GM23338 (cell line): ENCODE measurements around the gene MMS19.

Experiments used
- CTCF ChIP-seq, 2 experiments: fragments of 200-600 bp in 1 of 2; sonication (generic) in 1 of 2; conservative IDR thresholded peaks; 2 replicates each; pipeline versions ENCODE4 v1.5.1 to v1.6.1; 2016 to 2017; ENCODE audit warnings: antibody characterized with exemption in 2 of 2, low read depth in 2 of 2, mild to moderate bottlenecking in 2 of 2, moderate library complexity in 1 of 2
- EZH2 ChIP-seq: fragments of 200-600 bp; sonication (generic); IDR thresholded peaks from one replicate; pipeline ENCODE4 v1.8.0; 2017; ENCODE audit warnings: antibody characterized with exemption, mild to moderate bottlenecking, low read depth; ENCODE audit not compliant: unreplicated experiment
- POLR2AphosphoS5 ChIP-seq: IDR thresholded peaks from 2 replicates; pipeline ENCODE4 v1.6.1; 2016; ENCODE audit warnings: antibody characterized with exemption, low read depth
- REST ChIP-seq: IDR thresholded peaks from one replicate; pipeline ENCODE4 v1.6.1; 2018; ENCODE audit warnings: antibody characterized with exemption; ENCODE audit not compliant: unreplicated experiment
- TF ChIP-seq, protein P1 (sequence below): IDR thresholded peaks from 2 replicates; pipeline ENCODE4 v1.6.1; 2016; ENCODE audit warnings: antibody characterized with exemption

GRCh38 chr10:97538411-97538810, 40.2 kb upstream of the MMS19 start:
- TF ChIP-seq CTCF (conservative IDR thresholded peaks at IDR 0.05; ENCODE audit: low read depth in 2 of 2) (no peak), POLR2AphosphoS5 (no peak), REST (no peak), EZH2 (no peak)
- TF ChIP-seq, protein P1, sequence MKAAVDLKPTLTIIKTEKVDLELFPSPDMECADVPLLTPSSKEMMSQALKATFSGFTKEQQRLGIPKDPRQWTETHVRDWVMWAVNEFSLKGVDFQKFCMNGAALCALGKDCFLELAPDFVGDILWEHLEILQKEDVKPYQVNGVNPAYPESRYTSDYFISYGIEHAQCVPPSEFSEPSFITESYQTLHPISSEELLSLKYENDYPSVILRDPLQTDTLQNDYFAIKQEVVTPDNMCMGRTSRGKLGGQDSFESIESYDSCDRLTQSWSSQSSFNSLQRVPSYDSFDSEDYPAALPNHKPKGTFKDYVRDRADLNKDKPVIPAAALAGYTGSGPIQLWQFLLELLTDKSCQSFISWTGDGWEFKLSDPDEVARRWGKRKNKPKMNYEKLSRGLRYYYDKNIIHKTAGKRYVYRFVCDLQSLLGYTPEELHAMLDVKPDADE, result no peak
